ENCODE data around the gene IMMP2L.

Gene IMMP2L

DNA sequence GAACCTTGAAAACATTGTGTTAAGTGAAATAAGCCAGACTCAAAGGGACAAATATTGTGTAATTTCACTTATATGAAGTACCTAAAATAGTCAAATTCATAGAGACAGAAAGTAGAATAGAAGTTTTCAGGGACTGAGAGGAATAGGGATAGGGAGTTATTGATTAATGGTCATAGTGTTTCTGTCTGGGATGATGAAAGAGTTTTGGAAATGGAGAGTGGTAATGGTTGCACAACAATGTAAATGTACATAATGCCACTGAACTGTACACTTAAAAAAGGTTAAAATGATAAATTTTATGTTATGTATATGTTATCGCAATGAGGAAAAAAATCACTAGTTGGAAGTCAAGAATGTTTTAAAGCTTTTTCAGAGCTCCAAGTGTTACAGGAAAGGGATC, 33.5 kb upstream of the IMMP2L start:
- Histone ChIP-seq H3K36me3 (no peaks in the 10 kb centered on the region), H3K27ac (no peak overlapping the region), H3K9me3 (no peaks in the 10 kb centered on the region), H3K27me3 (no peaks in the 10 kb centered on the region), H3K4me3 (ENCODE audit: low read depth in 1 of 2, low read length in 1 of 2) (no peak overlapping the region), H3K4me1 (ENCODE audit: control insufficient read depth in 1 of 2, insufficient read depth in 1 of 2, low read depth in 1 of 2, low read length in 1 of 2) (no peaks in the 10 kb centered on the region)
- TF ChIP-seq, protein P1, sequence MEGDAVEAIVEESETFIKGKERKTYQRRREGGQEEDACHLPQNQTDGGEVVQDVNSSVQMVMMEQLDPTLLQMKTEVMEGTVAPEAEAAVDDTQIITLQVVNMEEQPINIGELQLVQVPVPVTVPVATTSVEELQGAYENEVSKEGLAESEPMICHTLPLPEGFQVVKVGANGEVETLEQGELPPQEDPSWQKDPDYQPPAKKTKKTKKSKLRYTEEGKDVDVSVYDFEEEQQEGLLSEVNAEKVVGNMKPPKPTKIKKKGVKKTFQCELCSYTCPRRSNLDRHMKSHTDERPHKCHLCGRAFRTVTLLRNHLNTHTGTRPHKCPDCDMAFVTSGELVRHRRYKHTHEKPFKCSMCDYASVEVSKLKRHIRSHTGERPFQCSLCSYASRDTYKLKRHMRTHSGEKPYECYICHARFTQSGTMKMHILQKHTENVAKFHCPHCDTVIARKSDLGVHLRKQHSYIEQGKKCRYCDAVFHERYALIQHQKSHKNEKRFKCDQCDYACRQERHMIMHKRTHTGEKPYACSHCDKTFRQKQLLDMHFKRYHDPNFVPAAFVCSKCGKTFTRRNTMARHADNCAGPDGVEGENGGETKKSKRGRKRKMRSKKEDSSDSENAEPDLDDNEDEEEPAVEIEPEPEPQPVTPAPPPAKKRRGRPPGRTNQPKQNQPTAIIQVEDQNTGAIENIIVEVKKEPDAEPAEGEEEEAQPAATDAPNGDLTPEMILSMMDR (IDR thresholded peaks at IDR 0.05), result no peak

DNA sequence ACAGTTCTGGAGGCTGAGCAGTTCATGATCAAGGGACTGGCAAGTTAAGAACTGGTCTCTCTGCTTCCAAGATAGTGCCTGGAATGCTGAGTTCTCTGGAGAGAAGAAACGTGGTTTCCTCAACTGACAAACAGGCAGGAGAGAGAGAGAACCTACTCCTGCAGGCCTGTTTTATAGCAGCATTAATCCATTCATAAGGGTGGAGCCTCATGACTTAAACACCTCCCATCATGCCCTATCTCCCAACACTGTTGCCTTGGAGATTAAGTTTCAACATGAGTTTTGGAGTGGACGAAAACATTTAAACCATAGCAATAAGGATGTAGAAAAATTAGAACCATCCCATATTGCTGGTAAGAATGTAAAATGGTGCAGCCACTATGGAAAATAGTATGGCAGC, 32.3 kb upstream of the IMMP2L start:
- no peaks in the 10 kb centered on the region for H3K27me3 ChIP-seq
- no peaks in the 10 kb centered on the region for H3K4me1 ChIP-seq (ENCODE audit: control insufficient read depth in 1 of 2, insufficient read depth in 1 of 2, low read depth in 1 of 2, low read length in 1 of 2)
- H3K4me3 ChIP-seq (ENCODE audit: low read depth in 1 of 2, low read length in 1 of 2), result no peak overlapping the region
- H3K9me3 ChIP-seq, result no peaks in the 10 kb centered on the region
- TF ChIP-seq, protein P1 (IDR thresholded peaks at IDR 0.05), result no peak
- H3K27ac ChIP-seq, result no peak overlapping the region
- H3K36me3 ChIP-seq, result no peaks in the 10 kb centered on the region

DNA sequence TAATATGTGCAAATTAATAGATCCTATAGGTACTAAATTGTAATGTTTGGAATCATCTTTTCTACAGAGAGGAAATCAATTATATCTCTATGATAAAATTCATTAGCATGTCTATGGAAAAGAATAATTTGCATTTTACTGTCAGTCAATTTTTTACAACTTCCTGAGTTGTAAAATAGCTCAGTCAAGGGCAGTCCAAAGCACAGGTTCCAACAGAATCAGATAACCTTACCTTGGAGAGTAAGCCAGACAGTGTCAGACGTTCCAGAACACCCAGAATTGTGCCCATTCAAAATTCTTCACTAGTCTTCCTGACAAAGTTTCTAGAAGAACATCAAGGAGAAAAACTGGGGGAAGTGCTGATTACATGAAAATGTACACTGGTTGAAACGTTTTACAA, 31.1 kb upstream of the IMMP2L start:
- Histone ChIP-seq H3K27me3 (no peaks in the 10 kb centered on the region), H3K36me3 (no peaks in the 10 kb centered on the region), H3K27ac (no peak overlapping the region), H3K4me3 (ENCODE audit: low read depth in 1 of 2, low read length in 1 of 2) (no peak overlapping the region), H3K9me3 (no peaks in the 10 kb centered on the region), H3K4me1 (ENCODE audit: control insufficient read depth in 1 of 2, insufficient read depth in 1 of 2, low read depth in 1 of 2, low read length in 1 of 2) (no peaks in the 10 kb centered on the region)
- TF ChIP-seq, protein P1 (IDR thresholded peaks at IDR 0.05), result no peak

DNA sequence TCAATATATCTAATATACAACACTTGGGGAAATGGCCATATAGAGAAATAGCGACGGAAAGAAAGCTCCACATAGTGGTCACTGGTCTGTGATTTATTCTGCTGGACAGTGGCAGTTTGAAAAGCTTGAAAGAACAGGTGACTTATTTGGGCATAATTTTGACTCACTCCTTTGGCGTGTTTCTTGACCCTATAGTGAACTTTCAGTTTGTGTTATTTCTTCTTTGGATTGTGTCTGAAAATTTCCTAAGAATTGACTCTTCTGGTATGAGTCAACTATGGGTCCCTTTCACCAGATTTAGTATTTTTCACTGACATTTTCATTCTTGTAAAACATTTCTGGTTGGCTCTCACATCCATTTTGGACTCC, 25.8 kb upstream of the IMMP2L start:
- Histone ChIP-seq H3K27ac (no peak overlapping the region), H3K27me3 (no peaks in the 10 kb centered on the region), H3K9me3 (no peaks in the 10 kb centered on the region), H3K36me3 (no peaks in the 10 kb centered on the region), H3K4me3 (ENCODE audit: low read depth in 1 of 2, low read length in 1 of 2) (no peak overlapping the region), H3K4me1 (ENCODE audit: control insufficient read depth in 1 of 2, insufficient read depth in 1 of 2, low read depth in 1 of 2, low read length in 1 of 2) (no peaks in the 10 kb centered on the region)
- TF ChIP-seq, protein P1 (IDR thresholded peaks at IDR 0.05), result no peak

DNA sequence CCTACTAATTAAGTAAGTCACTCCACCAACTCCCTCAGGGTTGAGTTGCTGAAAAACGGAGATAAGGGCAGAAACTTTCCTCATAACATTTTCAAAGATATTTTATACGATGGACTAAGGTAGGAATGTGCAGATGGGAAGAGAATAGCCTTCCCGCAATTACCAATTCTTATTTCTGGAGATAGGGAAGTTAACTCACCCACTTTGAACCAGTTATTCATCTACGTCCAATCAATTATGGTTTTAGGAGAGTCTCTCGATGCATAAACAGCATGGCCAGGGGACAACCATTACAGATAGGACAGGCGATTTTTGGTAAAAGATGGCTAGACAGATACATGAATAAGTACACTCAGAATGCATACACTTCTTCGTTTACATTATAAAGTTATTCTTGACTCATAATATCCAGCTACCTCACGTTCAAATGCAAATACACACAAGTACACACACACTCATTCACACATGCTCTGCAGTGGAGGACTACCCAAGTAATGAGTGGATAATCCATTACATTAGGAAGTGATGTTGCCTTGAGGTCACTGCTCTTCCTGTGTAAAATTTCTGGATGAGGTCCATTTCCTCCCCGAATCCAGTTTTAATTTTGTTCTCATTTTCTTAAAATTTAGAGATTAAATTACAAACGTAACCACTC, 25.2 kb upstream of the IMMP2L start:
- Histone ChIP-seq H3K27me3 (no peaks in the 10 kb centered on the region), H3K9me3 (no peaks in the 10 kb centered on the region), H3K4me1 (ENCODE audit: control insufficient read depth in 1 of 2, insufficient read depth in 1 of 2, low read depth in 1 of 2, low read length in 1 of 2) (no peaks in the 10 kb centered on the region), H3K36me3 (no peaks in the 10 kb centered on the region), H3K27ac (no peak overlapping the region), H3K4me3 (ENCODE audit: low read depth in 1 of 2, low read length in 1 of 2) (no peak overlapping the region)
- TF ChIP-seq, protein P1 (IDR thresholded peaks at IDR 0.05), result no peak
